GM12891 (cell line): Measurements from ENCODE around the gene HYAL2.

Source experiments
- DNase-seq: peaks from one replicate; pipeline ENCODE4 v3.0.0; 2011; ENCODE audit warnings: low spot score; ENCODE audit not compliant: insufficient read length
- FAIRE-seq: peaks from 2 replicates; lab custom pipeline; 2011; peaks lifted over from hg19 to GRCh38; lab: Jason Lieb, UNC
- PAX5 ChIP-seq: IDR thresholded peaks from 2 replicates; pipeline ENCODE4 v1.6.1; 2011; ENCODE audit warnings: low read length, moderate library complexity, mild to moderate bottlenecking; ENCODE audit not compliant: insufficient read depth, severe bottlenecking
- POLR2A ChIP-seq: IDR thresholded peaks from 2 replicates; pipeline ENCODE4 v1.6.1; 2011; ENCODE audit warnings: low read depth, low read length, control low read depth
- POLR2AphosphoS5 ChIP-seq: IDR thresholded peaks from 2 replicates; pipeline ENCODE4 v1.6.1; 2011; ENCODE audit warnings: low read depth, low read length, control low read depth
- POU2F2 ChIP-seq: IDR thresholded peaks from 2 replicates; pipeline ENCODE4 v1.6.1; 2011; ENCODE audit warnings: low read depth, mild to moderate bottlenecking, control low read depth, low read length, moderate library complexity
- SPI1 ChIP-seq: IDR thresholded peaks from 2 replicates; pipeline ENCODE4 v1.6.1; 2011; ENCODE audit warnings: low read depth, low read length, control low read depth
- TAF1 ChIP-seq: IDR thresholded peaks from 2 replicates; pipeline ENCODE4 v1.6.1; 2011; ENCODE audit warnings: low read depth, low read length, control low read depth

HYAL2 gene

GRCh38 chr3:50323092-50323600 lies 601 bp upstream of the HYAL2 start:
- no peak for FAIRE-seq
- DNase-seq: no peak
- no peak for TF ChIP-seq POU2F2

GRCh38 chr3:50322115-50322385 lies 495 bp downstream of the HYAL2 start:
- DNase-seq: no peak
- TF ChIP-seq PAX5: no peak
- TF ChIP-seq TAF1: no peak
- no peak for TF ChIP-seq POLR2AphosphoS5
- TF ChIP-seq SPI1: no peak
- peak; percentile 56 for FAIRE-seq

- DNase-seq: peak; percentile 93
- TF ChIP-seq TAF1: no peak
- FAIRE-seq: peak; percentile 88
Observed at GRCh38 chr3:50321336-50322114, 1.0 kb downstream of the HYAL2 start.

GRCh38 chr3:50320853-50321335 lies 1.7 kb downstream of the HYAL2 start:
- no peak for TF ChIP-seq SPI1
- TF ChIP-seq PAX5: no peak
- no peak for TF ChIP-seq POU2F2
- TF ChIP-seq POLR2AphosphoS5: no peak
- no peak for TF ChIP-seq TAF1
- no peak for TF ChIP-seq POLR2A
- FAIRE-seq (no peak), DNase-seq (peak; percentile 80)

- FAIRE-seq (no peak), DNase-seq (no peak)
- TF ChIP-seq POLR2A: no peak
- TF ChIP-seq SPI1: no peak
- TF ChIP-seq POLR2AphosphoS5: no peak
- TF ChIP-seq POU2F2: no peak
- no peak for TF ChIP-seq PAX5
- no peak for TF ChIP-seq TAF1
Observed at GRCh38 chr3:50319894-50320625, 2.5 kb downstream of the HYAL2 start.

- DNase-seq (no peak), FAIRE-seq (no peak)
- TF ChIP-seq POU2F2 (no peak), POLR2A (no peak), PAX5 (no peak), SPI1 (no peak), POLR2AphosphoS5 (no peak), TAF1 (no peak)
Observed at GRCh38 chr3:50319181-50319893, 3.2 kb downstream of the HYAL2 start.

GRCh38 chr3:50318615-50319014 lies 3.9 kb downstream of the HYAL2 start:
- no peak for DNase-seq
- TF ChIP-seq POLR2A: no peak
- TF ChIP-seq POLR2AphosphoS5: no peak
- no peak for TF ChIP-seq POU2F2
- TF ChIP-seq SPI1: no peak
- no peak for TF ChIP-seq PAX5
- FAIRE-seq: no peak

- no peak for FAIRE-seq
- DNase-seq: no peak
- TF ChIP-seq TAF1: no peak
- no peak for TF ChIP-seq POLR2A
- TF ChIP-seq POLR2AphosphoS5: no peak
- no peak for TF ChIP-seq POU2F2
- TF ChIP-seq SPI1: no peak
- no peak for TF ChIP-seq PAX5
Observed at GRCh38 chr3:50318163-50318562, 4.4 kb downstream of the HYAL2 start.

GRCh38 chr3:50317300-50317699 lies 5.2 kb downstream of the HYAL2 start:
- TF ChIP-seq TAF1 (no peak), POLR2AphosphoS5 (no peak), POLR2A (no peak), POU2F2 (no peak), SPI1 (no peak), PAX5 (no peak)
- no peak for DNase-seq
- FAIRE-seq: no peak
